ENCODE data around the gene PNLIPRP3.

The PNLIPRP3 gene

GRCh38 chr10:116431598-116431997 lies 4.0 kb downstream of the PNLIPRP3 start:
- no peak for TF ChIP-seq MAX (IDR thresholded peaks at IDR 0.05)
- no peak for TF ChIP-seq CEBPB (IDR thresholded peaks at IDR 0.05)
- TF ChIP-seq CREB1 (IDR thresholded peaks at IDR 0.05; ENCODE audit: low read depth) = no peak
- TF ChIP-seq YY1 (IDR thresholded peaks at IDR 0.05; ENCODE audit: low read depth) = no peak
- no peak for TF ChIP-seq EP300 (IDR thresholded peaks at IDR 0.05; ENCODE audit: borderline replicate concordance)
- no peak for TF ChIP-seq EGR1 (IDR thresholded peaks at IDR 0.05)
- no peak for TF ChIP-seq TEAD4 (IDR thresholded peaks at IDR 0.05)
- TF ChIP-seq RAD21 (IDR thresholded peaks at IDR 0.05; ENCODE audit: low read depth) = no peak
- no peak for TF ChIP-seq REST (IDR thresholded peaks at IDR 0.05; ENCODE audit: low read depth)
- TF ChIP-seq TAF1 (IDR thresholded peaks at IDR 0.05; ENCODE audit: low read depth) = no peak
- TF ChIP-seq FOXM1 (IDR thresholded peaks at IDR 0.05; ENCODE audit: borderline replicate concordance, low read depth) = no peak
- TF ChIP-seq TCF12 (IDR thresholded peaks at IDR 0.05; ENCODE audit: low read depth) = no peak
- TF ChIP-seq NFIC (IDR thresholded peaks at IDR 0.05) = no peak
- TF ChIP-seq USF1 (IDR thresholded peaks at IDR 0.05) = no peak
- TF ChIP-seq ZBTB7A (IDR thresholded peaks at IDR 0.05; ENCODE audit: low read depth) = no peak

GRCh38 chr10:116437076-116437692 lies 9.5 kb downstream of the PNLIPRP3 start:
- TF ChIP-seq CREB1 (IDR thresholded peaks at IDR 0.05; ENCODE audit: low read depth) (no peak), EGR1 (IDR thresholded peaks at IDR 0.05) (no peak), ZBTB7A (IDR thresholded peaks at IDR 0.05; ENCODE audit: low read depth) (no peak), TEAD4 (IDR thresholded peaks at IDR 0.05) (no peak), RAD21 (IDR thresholded peaks at IDR 0.05; ENCODE audit: low read depth) (no peak), YY1 (IDR thresholded peaks at IDR 0.05; ENCODE audit: low read depth) (no peak), CEBPB (IDR thresholded peaks at IDR 0.05) (no peak)

- TF ChIP-seq NFIC (IDR thresholded peaks at IDR 0.05) = no peak
- no peak for TF ChIP-seq TAF1 (IDR thresholded peaks at IDR 0.05; ENCODE audit: low read depth)
- TF ChIP-seq CREB1 (IDR thresholded peaks at IDR 0.05; ENCODE audit: low read depth) = no peak
- TF ChIP-seq RAD21 (IDR thresholded peaks at IDR 0.05; ENCODE audit: low read depth) = no peak
- TF ChIP-seq YY1 (IDR thresholded peaks at IDR 0.05; ENCODE audit: low read depth) = no peak
- no peak for TF ChIP-seq EGR1 (IDR thresholded peaks at IDR 0.05)
Measured at GRCh38 chr10:116440330-116441030, 12.8 kb downstream of the PNLIPRP3 start.

- TF ChIP-seq REST (IDR thresholded peaks at IDR 0.05; ENCODE audit: low read depth) (no peak), RAD21 (IDR thresholded peaks at IDR 0.05; ENCODE audit: low read depth) (peak; percentile 69)
Measured at GRCh38 chr10:116444527-116445142, 17.0 kb downstream of the PNLIPRP3 start.

GRCh38 chr10:116450861-116451260 lies 23.2 kb downstream of the PNLIPRP3 start:
- no peak for TF ChIP-seq REST (IDR thresholded peaks at IDR 0.05; ENCODE audit: low read depth)
- no peak for TF ChIP-seq EGR1 (IDR thresholded peaks at IDR 0.05)
- TF ChIP-seq USF1 (IDR thresholded peaks at IDR 0.05) = no peak
- no peak for TF ChIP-seq YY1 (IDR thresholded peaks at IDR 0.05; ENCODE audit: low read depth)
- no peak for TF ChIP-seq TEAD4 (IDR thresholded peaks at IDR 0.05)
- TF ChIP-seq FOXM1 (IDR thresholded peaks at IDR 0.05; ENCODE audit: borderline replicate concordance, low read depth) = no peak
- no peak for TF ChIP-seq MAX (IDR thresholded peaks at IDR 0.05)
- no peak for TF ChIP-seq NFIC (IDR thresholded peaks at IDR 0.05)
- no peak for TF ChIP-seq CREB1 (IDR thresholded peaks at IDR 0.05; ENCODE audit: low read depth)
- no peak for TF ChIP-seq TAF1 (IDR thresholded peaks at IDR 0.05; ENCODE audit: low read depth)
- no peak for TF ChIP-seq RAD21 (IDR thresholded peaks at IDR 0.05; ENCODE audit: low read depth)
- TF ChIP-seq ZBTB7A (IDR thresholded peaks at IDR 0.05; ENCODE audit: low read depth) = no peak
- TF ChIP-seq CEBPB (IDR thresholded peaks at IDR 0.05) = no peak
- TF ChIP-seq TCF12 (IDR thresholded peaks at IDR 0.05; ENCODE audit: low read depth) = no peak
- TF ChIP-seq EP300 (IDR thresholded peaks at IDR 0.05; ENCODE audit: borderline replicate concordance) = no peak
